Measurements from ENCODE around the gene HIRA. TPM values are rescaled to one million over a fixed set of nuclear protein-coding genes. Genes with fewer than 3 reads are reported as not detected.

Gene HIRA
- total RNA-seq, 2 donors from 2014 or later, result 23.8 to 25.7 TPM

GRCh38 chr22:19406281-19406811, 25.2 kb downstream of the HIRA start:
- no peaks in the 10 kb centered on the region for H3K9me3 ChIP-seq
- DNase-seq (ENCODE audit: low spot score), result no peak
- H3K36me3 ChIP-seq, result peaks cover 30% of the 10 kb centered on the region
- no peak for ATAC-seq (ENCODE audit: insufficient number of reproducible peaks, low FRiP score, low read depth)
- no peaks in the 10 kb centered on the region for H3K4me1 ChIP-seq (ENCODE audit: control insufficient read depth in 1 of 2, low read depth in 2 of 2)
- TF ChIP-seq, protein P1, sequence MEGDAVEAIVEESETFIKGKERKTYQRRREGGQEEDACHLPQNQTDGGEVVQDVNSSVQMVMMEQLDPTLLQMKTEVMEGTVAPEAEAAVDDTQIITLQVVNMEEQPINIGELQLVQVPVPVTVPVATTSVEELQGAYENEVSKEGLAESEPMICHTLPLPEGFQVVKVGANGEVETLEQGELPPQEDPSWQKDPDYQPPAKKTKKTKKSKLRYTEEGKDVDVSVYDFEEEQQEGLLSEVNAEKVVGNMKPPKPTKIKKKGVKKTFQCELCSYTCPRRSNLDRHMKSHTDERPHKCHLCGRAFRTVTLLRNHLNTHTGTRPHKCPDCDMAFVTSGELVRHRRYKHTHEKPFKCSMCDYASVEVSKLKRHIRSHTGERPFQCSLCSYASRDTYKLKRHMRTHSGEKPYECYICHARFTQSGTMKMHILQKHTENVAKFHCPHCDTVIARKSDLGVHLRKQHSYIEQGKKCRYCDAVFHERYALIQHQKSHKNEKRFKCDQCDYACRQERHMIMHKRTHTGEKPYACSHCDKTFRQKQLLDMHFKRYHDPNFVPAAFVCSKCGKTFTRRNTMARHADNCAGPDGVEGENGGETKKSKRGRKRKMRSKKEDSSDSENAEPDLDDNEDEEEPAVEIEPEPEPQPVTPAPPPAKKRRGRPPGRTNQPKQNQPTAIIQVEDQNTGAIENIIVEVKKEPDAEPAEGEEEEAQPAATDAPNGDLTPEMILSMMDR (IDR thresholded peaks at IDR 0.05), result no peak
- no peak overlapping the region for H3K4me3 ChIP-seq
- H3K27ac ChIP-seq, result no peak overlapping the region
- H3K27me3 ChIP-seq (replicated peaks; ENCODE audit: insufficient read depth), result no peaks in the 10 kb centered on the region

DNA sequence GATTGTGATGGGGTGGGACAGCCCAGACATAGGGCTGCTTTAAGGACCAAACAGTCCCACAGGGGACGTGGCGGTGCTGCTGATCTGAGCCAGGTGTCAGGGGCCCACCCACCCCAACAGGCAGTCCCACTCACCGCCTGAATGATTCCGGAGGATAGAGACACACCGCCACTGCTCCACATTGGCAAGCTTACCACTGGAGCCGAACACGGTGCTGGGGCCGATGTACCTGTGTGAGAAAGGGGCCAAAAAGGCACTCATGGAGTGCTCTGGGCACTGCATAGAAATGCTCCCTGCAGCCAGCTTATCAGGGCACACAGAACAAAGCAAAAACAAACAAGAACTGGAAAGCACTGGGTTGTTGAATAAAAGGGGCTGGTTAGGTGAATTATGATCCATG, 25.9 kb downstream of the HIRA start:
- H3K27ac ChIP-seq, result no peak overlapping the region
- no peaks in the 10 kb centered on the region for H3K4me1 ChIP-seq (ENCODE audit: control insufficient read depth in 1 of 2, low read depth in 2 of 2)
- no peaks in the 10 kb centered on the region for H3K9me3 ChIP-seq
- peaks cover 30% of the 10 kb centered on the region for H3K36me3 ChIP-seq
- no peak overlapping the region for H3K4me3 ChIP-seq
- H3K27me3 ChIP-seq (replicated peaks; ENCODE audit: insufficient read depth), result no peaks in the 10 kb centered on the region
- no peak for DNase-seq (ENCODE audit: low spot score)
- no peak for ATAC-seq (ENCODE audit: insufficient number of reproducible peaks, low FRiP score, low read depth)
- TF ChIP-seq, protein P1 (IDR thresholded peaks at IDR 0.05), result no peak

DNA sequence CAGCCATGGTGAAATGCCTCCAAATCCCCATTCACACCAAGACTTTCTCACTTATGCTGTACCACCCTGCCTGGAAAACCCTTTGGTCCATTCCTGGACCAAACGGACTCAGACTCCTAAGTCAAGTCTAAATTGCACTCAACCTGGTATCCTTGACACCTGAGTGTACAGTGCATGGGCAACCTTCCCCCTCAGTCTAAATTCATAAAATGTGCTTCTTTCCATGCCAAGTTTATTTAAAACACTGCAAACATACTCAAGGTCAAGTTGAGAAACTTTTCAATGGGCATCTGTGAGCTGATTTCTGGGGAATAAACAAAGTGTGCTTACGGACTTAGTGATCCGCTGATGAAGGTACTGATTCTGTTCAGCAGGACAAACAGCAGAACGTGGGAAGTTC, 26.4 kb downstream of the HIRA start:
- peaks cover 32% of the 10 kb centered on the region for H3K36me3 ChIP-seq
- H3K27me3 ChIP-seq (replicated peaks; ENCODE audit: insufficient read depth), result no peaks in the 10 kb centered on the region
- TF ChIP-seq, protein P1 (IDR thresholded peaks at IDR 0.05), result no peak
- H3K9me3 ChIP-seq, result no peaks in the 10 kb centered on the region
- no peaks in the 10 kb centered on the region for H3K4me1 ChIP-seq (ENCODE audit: control insufficient read depth in 1 of 2, low read depth in 2 of 2)
- DNase-seq (ENCODE audit: low spot score) (no peak), ATAC-seq (ENCODE audit: insufficient number of reproducible peaks, low FRiP score, low read depth) (no peak)
- H3K4me3 ChIP-seq, result no peak overlapping the region
- H3K27ac ChIP-seq, result no peak overlapping the region

- Histone ChIP-seq H3K36me3 (peaks cover 28% of the 10 kb centered on the region), H3K4me1 (ENCODE audit: control insufficient read depth in 1 of 2, low read depth in 2 of 2) (no peaks in the 10 kb centered on the region), H3K27me3 (replicated peaks; ENCODE audit: insufficient read depth) (no peaks in the 10 kb centered on the region), H3K4me3 (no peak overlapping the region), H3K27ac (no peak overlapping the region), H3K9me3 (no peaks in the 10 kb centered on the region)
- DNase-seq (ENCODE audit: low spot score) (no peak), ATAC-seq (ENCODE audit: insufficient number of reproducible peaks, low FRiP score, low read depth) (no peak)
- TF ChIP-seq, protein P1 (IDR thresholded peaks at IDR 0.05), result no peak
Observed at GRCh38 chr22:19404676-19405075, 26.9 kb downstream of the HIRA start.

DNA sequence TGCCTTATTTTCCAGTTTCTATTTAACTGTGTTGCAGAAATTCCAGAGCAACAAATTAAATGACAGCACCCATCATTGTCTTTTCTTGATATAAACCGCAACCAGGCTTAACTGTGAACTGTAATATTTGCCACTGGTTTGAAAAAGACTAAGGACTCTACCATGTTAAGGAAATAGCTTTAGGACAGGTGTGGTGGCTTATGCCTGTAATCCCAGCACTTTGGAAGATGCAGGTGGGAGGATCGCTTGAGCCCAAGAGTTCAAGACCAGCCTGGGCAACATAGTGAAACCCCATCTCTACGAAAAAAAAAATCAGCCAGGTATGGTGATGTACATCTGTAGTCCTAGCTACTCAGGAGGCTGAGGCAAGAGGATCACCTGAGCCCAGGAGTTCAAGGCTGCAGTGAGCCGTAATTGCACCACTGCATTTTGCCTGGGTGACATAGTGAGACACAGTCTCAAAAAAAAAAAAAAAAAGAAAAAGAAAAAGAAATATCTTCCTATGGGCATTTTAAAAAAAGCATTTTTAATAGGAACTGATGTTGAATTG, 28.8 kb downstream of the HIRA start:
- ATAC-seq (ENCODE audit: insufficient number of reproducible peaks, low FRiP score, low read depth), result no peak
- Histone ChIP-seq H3K27ac (no peak overlapping the region), H3K36me3 (peaks cover 30% of the 10 kb centered on the region), H3K9me3 (no peaks in the 10 kb centered on the region), H3K4me1 (ENCODE audit: control insufficient read depth in 1 of 2, low read depth in 2 of 2) (no peaks in the 10 kb centered on the region), H3K27me3 (replicated peaks; ENCODE audit: insufficient read depth) (no peaks in the 10 kb centered on the region), H3K4me3 (no peak overlapping the region)
- DNase-seq (ENCODE audit: low spot score), result no peak
- TF ChIP-seq, protein P1 (IDR thresholded peaks at IDR 0.05), result no peak
